KOPT-K1 (cell line): ENCODE results near the gene KRTAP1-5.
"Not testable (repeated sequence)": the region's sequence is repeated elsewhere in the genome, so short reads cannot be mapped to it uniquely, and the experiment has no call there.

Experiments used
- H3K27ac ChIP-seq: fragments of 200-600 bp; sonication (generic); 2 replicates; pipeline ENCODE4 v1.5.1; 2016; ENCODE audit warnings: antibody characterized with exemption, mild to moderate bottlenecking, low read depth, low read length; ENCODE audit not compliant: poor library complexity, severe bottlenecking
- H3K36me3 ChIP-seq: fragments of 200-600 bp; sonication (generic); 2 replicates; pipeline ENCODE4 v1.5.1; 2017; ENCODE audit warnings: antibody characterized with exemption, mild to moderate bottlenecking, low read length, moderate library complexity; ENCODE audit not compliant: insufficient read depth
- H3K9me3 ChIP-seq: fragments of 200-600 bp; sonication (generic); 2 replicates; pipeline ENCODE4 v1.5.1; 2017; ENCODE audit warnings: antibody characterized with exemption, low read length, mild to moderate bottlenecking; ENCODE audit not compliant: insufficient read depth, poor library complexity, severe bottlenecking

The KRTAP1-5 gene

GRCh38 chr17:41026715-41027471, at the start of gene KRTAP1-5:
Gene KRTAP1-5 (minus strand): TSS chr17:41027208. CDS start chr17:41027155, 53 bp downstream.
- H3K27ac ChIP-seq: no peak within 1 kb of the TSS
- no peaks in the 10 kb centered on the region for H3K9me3 ChIP-seq
- no peaks in the 10 kb centered on the region for H3K36me3 ChIP-seq

- no peaks in the 10 kb centered on the region for H3K36me3 ChIP-seq
- no peak overlapping the region for H3K27ac ChIP-seq
Measured at GRCh38 chr17:41076788-41077187, 49.8 kb upstream of the KRTAP1-5 start.

GRCh38 chr17:41073676-41074075, 46.7 kb upstream of the KRTAP1-5 start:
- no peaks in the 10 kb centered on the region for H3K36me3 ChIP-seq
- no peaks in the 10 kb centered on the region for H3K9me3 ChIP-seq
- no peak overlapping the region for H3K27ac ChIP-seq

More at GRCh38 chr17:41076788-41077187, 49.8 kb upstream of the KRTAP1-5 start:
- no peaks in the 10 kb centered on the region for H3K9me3 ChIP-seq

- Histone ChIP-seq H3K9me3 (no peaks in the 10 kb centered on the region), H3K36me3 (no peaks in the 10 kb centered on the region), H3K27ac (no peak overlapping the region)
Measured at GRCh38 chr17:41071606-41072360, 44.8 kb upstream of the KRTAP1-5 start.

GRCh38 chr17:41069031-41069430, 42.0 kb upstream of the KRTAP1-5 start:
- H3K36me3 ChIP-seq: no peaks in the 10 kb centered on the region
- no peak overlapping the region for H3K27ac ChIP-seq
- H3K9me3 ChIP-seq: no peaks in the 10 kb centered on the region

- H3K36me3 ChIP-seq: no peaks in the 10 kb centered on the region
- no peaks in the 10 kb centered on the region for H3K9me3 ChIP-seq
- no peak overlapping the region for H3K27ac ChIP-seq
Measured at GRCh38 chr17:41067281-41067680, 40.3 kb upstream of the KRTAP1-5 start.

GRCh38 chr17:41065829-41066624, 39.0 kb upstream of the KRTAP1-5 start, which contains the start of gene KRTAP2-4:
Gene KRTAP2-4 (minus strand): TSS chr17:41065879. CDS start chr17:41065845, 34 bp downstream.
- H3K9me3 ChIP-seq: no peaks in the 10 kb centered on the region
- H3K27ac ChIP-seq: no peak within 1 kb of the TSS
- no peaks in the 10 kb centered on the region for H3K36me3 ChIP-seq

GRCh38 chr17:41065016-41065689, 38.1 kb upstream of the KRTAP1-5 start:
- not testable (repeated sequence) for H3K9me3 ChIP-seq, H3K27ac ChIP-seq

GRCh38 chr17:41064301-41064700, 37.3 kb upstream of the KRTAP1-5 start:
- Histone ChIP-seq H3K9me3 (no peaks in the 10 kb centered on the region), H3K27ac (no peak overlapping the region), H3K36me3 (no peaks in the 10 kb centered on the region)

More at GRCh38 chr17:41065016-41065689, 38.1 kb upstream of the KRTAP1-5 start:
- H3K36me3 ChIP-seq: not testable (repeated sequence)

- no peaks in the 10 kb centered on the region for H3K9me3 ChIP-seq
- H3K27ac ChIP-seq: no peak overlapping the region
Measured at GRCh38 chr17:41063449-41063848, 36.4 kb upstream of the KRTAP1-5 start.

GRCh38 chr17:41061964-41062363, 35.0 kb upstream of the KRTAP1-5 start:
- Histone ChIP-seq H3K27ac (no peak overlapping the region), H3K36me3 (no peaks in the 10 kb centered on the region), H3K9me3 (peaks cover 5% of the 10 kb centered on the region)

More at GRCh38 chr17:41063449-41063848, 36.4 kb upstream of the KRTAP1-5 start:
- H3K36me3 ChIP-seq: no peaks in the 10 kb centered on the region

- no peaks in the 10 kb centered on the region for H3K36me3 ChIP-seq
- H3K27ac ChIP-seq: no peak within 1 kb of the TSS
- peaks cover 5% of the 10 kb centered on the region for H3K9me3 ChIP-seq
Measured at GRCh38 chr17:41060052-41060604, 33.1 kb upstream of the KRTAP1-5 start, which contains the start of gene KRTAP2-3. Gene KRTAP2-3 (minus strand): TSS chr17:41060114. CDS start chr17:41060050, 64 bp downstream.

GRCh38 chr17:41059276-41060051, 32.5 kb upstream of the KRTAP1-5 start:
- not testable (repeated sequence) for H3K27ac ChIP-seq, H3K9me3 ChIP-seq, H3K36me3 ChIP-seq
